HG03342 (cell line): ENCODE data around the gene ZNF783.
"Not testable (repeated sequence)": the region's sequence is repeated elsewhere in the genome, so short reads cannot be mapped to it uniquely, and the experiment has no call there.

Experiments used
- ATAC-seq: cut with Tn5 transposase; IDR thresholded peaks from one replicate; pipeline ENCODE4 v1.9.1; 2021; ENCODE audit warnings: mild to moderate bottlenecking, moderate library complexity; ENCODE audit not compliant: unreplicated experiment

The ZNF783 gene

DNA sequence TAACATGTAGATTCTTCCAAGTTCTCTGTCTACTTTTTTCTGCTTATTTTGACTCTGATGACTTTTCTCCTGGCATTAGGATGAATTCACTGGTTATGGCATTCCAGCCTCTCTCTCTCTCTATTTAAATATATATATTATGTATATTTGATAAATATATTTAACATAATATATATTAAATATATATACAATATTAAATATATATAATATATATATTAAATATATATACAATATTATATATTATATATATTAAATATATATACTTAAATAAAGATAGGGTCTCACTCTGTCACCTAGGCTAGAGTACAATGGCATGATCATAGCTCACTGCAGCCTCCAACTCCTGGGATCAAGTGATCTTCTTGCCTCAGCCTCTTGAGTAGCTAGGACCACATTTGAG is 60.7 kb downstream of the ZNF783 start:
- ATAC-seq = no peak

DNA sequence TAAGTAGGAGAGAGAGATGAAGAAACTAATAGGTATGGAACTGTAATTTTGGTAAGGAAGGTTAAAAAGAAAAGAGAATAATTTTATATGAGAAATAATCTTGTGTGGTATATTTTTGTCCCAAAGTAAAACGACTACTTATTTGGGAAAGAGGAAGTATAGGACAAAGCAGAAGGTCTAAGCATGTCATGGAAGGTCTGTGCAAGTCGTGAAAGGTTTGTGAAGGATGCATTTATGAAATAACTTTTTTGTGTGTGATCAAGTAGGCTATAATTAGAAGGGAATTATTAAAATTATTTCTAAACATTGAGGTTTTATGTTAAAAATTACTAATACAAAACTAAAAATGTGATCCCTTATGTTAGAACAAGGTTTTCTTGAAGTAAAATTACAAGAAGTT is 63.3 kb downstream of the ZNF783 start:
- no peak for ATAC-seq

DNA sequence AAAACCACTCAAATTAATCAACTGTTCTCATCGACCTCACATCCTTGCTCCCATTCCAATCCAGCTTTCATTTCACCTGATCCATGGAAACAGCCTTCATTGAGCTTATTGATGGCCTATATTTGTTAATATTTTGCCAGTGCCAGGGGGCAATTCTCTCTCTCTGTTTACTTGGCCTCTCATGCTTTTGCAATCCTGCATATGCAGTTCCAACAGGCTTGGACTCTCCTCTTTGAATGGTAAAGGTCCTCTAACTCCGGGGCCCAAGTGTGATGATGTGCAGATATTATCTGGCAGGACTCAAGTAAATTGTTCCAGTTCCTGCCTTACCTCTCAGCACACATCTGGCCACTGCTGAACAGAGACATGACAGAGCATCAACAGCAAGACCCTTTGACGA is 67.3 kb downstream of the ZNF783 start:
- ATAC-seq = no peak

DNA sequence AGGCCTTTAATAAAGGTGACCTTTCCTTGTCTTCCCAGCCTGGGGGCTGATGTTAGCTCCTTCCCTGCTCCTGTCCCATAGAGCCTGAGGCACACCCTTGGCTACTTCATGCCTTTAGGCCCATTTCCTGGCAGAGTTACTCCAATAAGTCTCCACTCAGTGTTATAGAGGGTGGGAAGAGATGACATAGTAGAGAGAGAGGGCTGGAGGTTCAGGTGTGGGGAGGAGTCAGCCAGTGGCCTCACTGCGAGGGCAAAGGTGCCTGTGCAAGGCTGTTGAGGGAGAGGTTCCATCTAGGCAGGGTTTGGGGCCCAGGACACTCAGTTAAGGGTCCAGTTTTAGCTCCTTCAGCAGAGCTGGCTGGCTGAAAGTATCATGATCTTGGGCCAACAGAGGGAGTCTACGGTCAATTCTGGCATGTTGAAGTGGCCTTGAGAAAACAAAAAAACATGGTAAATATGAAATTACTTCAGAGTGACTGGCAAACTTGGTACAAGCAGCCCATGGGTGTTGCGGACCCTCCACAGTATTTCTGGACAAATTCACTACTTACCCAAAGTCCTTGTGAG is 67.9 kb downstream of the ZNF783 start:
- no peak for ATAC-seq

DNA sequence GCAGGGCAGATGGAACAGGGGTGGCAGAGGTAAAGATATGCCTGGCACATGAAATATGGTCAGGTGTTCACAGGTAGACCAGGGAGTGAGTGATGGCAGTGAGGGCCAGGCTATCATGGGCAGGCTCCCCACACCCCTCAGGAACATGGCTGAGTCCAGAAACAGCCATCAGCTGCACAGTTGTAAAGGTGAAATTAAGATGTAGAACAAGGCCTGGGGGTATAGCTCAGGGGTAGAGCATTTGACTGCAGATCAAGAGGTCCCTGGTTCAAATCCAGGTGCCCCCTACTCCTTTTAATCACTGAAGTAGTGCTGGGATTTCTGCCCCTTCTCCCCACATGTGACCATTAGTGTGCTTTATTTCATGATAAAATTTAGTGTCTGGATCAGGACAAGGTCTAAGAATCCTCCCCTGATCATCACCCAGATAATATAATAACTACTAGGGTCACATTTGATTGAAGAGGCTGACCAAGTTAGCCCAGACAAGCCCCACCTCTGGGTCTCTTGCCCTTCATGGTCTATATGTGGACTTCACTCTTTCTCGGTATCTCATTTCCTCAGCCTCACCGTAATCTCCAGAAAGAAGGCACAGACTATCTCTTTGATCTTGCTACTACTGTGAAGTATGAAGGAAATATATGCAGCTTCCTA is 69.0 kb downstream of the ZNF783 start:
- ATAC-seq = no peak

DNA sequence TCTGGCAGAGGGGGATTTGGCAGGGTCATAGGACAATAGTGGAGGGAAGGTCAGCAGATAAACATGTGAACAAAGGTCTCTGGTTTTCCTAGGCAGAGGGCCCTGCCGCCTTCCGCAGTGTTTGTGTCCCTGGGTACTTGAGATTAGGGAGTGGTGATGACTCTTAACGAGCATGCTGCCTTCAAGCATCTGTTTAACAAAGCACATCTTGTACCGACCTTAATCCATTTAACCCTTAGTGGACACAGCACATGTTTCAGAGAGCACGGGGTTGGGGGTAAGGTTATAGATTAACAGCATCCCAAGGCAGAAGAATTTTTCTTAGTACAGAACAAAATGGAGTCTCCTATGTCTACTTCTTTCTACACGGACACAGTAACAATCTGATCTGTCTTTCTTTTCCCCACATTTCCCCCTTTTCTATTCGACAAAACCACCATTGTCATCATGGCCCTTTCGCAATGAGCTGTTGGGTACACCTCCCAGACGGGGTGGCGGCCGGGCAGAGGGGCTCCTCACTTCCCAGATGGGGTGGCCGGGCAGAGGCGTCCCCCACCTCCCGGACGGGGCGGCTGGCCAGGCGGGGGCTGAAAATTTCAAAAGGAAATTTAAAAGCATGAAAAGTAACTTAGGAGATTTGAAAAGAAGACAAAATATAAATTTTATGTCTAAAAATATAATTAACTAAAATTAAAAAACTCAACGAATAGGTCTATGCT is 70.8 kb downstream of the ZNF783 start:
- not testable (repeated sequence) for ATAC-seq

DNA sequence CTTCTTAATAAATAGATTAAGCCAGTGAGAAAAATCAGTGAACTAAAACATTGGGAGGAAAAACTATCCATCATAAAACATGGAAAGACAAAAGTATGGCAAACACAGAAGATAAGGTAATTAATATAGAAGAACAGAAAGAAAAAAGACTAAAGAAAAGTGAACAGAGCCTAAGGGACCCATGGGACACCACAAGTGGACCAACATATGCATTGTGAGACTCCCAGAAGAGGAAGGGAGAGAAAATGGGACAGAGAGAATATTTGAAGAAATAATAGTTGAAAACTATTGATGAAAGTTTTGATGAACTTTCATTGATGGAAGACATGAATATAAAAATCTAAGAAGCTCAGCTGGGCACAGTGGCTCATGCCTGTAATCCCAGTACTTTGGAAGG is 71.3 kb downstream of the ZNF783 start:
- no peak for ATAC-seq

DNA sequence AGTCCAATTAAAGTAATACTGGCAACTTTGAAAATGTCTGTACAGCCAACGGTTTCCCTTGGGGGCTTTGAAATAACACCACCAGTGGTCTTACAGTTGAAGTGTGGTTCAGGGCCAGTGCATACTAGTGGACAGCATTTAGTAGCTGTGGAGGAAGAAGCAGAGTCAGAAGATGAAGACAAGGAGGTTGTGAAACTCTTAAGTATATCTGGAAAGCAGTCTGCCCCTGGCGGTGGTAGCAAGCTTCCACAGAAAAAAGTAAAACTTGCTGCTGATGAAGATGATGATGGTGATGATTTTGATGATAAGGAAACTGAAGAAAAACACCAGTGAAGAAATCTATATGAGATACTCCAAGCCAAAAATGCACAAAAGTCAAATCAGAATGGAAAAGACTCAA is 72.2 kb downstream of the ZNF783 start:
- ATAC-seq = no peak
